Measurements from ENCODE around the gene ADAMTS12.
A peak's percentile ranks its signal among the peaks of the same experiment; 100 is the strongest.
"Not testable (repeated sequence)": the region's sequence is repeated elsewhere in the genome, so short reads cannot be mapped to it uniquely, and the experiment has no call there.

ADAMTS12 gene, protein sequence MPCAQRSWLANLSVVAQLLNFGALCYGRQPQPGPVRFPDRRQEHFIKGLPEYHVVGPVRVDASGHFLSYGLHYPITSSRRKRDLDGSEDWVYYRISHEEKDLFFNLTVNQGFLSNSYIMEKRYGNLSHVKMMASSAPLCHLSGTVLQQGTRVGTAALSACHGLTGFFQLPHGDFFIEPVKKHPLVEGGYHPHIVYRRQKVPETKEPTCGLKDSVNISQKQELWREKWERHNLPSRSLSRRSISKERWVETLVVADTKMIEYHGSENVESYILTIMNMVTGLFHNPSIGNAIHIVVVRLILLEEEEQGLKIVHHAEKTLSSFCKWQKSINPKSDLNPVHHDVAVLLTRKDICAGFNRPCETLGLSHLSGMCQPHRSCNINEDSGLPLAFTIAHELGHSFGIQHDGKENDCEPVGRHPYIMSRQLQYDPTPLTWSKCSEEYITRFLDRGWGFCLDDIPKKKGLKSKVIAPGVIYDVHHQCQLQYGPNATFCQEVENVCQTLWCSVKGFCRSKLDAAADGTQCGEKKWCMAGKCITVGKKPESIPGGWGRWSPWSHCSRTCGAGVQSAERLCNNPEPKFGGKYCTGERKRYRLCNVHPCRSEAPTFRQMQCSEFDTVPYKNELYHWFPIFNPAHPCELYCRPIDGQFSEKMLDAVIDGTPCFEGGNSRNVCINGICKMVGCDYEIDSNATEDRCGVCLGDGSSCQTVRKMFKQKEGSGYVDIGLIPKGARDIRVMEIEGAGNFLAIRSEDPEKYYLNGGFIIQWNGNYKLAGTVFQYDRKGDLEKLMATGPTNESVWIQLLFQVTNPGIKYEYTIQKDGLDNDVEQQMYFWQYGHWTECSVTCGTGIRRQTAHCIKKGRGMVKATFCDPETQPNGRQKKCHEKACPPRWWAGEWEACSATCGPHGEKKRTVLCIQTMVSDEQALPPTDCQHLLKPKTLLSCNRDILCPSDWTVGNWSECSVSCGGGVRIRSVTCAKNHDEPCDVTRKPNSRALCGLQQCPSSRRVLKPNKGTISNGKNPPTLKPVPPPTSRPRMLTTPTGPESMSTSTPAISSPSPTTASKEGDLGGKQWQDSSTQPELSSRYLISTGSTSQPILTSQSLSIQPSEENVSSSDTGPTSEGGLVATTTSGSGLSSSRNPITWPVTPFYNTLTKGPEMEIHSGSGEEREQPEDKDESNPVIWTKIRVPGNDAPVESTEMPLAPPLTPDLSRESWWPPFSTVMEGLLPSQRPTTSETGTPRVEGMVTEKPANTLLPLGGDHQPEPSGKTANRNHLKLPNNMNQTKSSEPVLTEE (N-terminal part only)

DNA sequence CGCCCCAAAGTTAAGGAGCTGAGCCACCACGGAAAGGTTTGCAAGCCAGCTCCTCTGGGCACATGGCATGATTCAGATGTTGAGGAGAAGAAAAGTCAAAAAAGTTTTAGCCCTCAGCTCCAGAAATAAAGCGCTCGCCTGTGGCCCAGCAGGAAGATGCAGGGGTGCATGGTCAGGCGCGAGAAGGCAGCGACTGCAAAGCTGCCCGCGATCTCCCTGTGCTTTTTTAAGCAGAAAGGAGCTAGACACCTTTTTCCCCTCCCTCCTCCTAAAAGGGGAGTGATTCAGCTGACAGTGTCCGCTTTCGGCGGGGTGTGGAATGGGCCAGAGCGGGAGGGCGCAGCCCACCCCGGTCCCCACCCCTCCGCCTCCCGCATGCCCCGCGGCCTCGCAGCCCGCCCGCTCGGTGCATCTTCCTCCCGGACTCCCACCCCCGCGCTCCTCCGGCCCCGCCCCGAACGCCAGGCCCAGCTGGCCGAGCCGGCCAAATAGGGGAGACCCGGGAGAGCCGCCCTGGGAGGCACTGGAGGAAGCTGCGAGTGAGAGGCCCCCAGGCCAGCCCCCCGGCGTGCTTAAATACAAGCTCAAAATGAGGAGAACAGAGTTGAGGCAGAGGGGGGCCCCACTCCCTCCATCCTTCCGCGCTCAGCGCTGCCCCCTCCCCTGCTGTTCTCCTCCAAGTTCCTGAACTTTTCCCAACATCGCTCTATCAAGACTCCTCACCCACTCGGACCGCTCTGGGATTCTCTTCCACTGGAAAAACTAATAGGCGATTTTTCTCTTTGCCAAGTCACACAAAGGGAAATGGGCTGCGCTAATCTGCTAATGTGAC, at the start of gene ADAMTS12:
ADAMTS12 (minus strand) TSS at position 203 of the 832 bp plus-strand sequence; CDS start at position 69, 134 bp downstream.
- DNase-seq (ENCODE audit: low read depth), result no peak

DNA sequence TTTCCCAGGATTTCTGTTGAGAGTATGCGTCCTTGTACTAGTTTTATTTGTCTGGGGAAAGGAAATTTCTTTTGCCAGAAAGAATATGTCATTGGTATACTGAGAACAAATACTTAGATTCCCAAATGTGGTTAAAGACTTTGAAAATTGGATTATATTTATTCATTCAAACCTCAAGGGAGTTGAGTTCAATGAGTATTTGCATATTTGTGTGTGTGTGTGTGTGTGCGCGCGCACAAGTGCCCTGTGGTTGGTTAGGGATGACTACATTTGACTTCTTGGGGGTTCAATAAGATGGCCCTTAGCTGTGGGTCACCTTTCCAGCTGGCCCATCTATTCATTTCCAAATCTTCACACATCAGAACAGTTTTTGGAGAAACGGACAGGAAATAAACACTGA, 49.3 kb upstream of the ADAMTS12 start:
- DNase-seq (ENCODE audit: low read depth), result no peak

DNA sequence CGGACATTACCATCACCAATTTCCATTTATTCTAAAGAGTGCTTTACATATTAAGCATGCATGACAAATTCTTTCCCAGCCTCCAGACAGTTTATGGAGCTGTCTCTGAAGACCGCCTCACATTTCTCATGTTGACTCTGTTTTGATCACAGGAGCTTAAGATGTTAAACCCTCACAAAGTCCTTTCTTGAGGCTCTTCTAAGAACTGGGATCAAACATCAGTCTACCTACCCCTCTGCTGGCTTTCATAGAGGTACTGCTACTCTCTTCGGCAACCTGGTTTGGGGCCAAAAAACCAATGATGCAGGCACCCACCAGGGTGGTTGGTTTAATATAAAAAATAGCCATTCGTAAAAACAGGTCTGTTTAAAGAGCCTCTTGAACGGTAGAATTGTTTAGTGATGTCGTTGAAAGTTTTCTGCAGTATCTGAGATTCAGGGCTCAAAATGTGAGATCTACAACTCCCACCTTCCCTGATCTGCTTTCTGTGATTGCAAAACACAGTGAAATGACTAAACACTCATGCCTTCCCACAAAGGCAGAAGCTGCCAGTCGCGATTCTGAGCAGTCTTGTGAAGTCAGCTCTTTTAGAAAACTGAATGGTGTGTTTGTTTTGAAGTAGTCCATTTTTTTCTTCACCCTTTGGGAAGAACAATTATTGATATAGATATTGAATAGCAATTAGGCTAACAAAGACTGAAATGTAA, 47.9 kb upstream of the ADAMTS12 start:
- no peak for DNase-seq (ENCODE audit: low read depth)

DNA sequence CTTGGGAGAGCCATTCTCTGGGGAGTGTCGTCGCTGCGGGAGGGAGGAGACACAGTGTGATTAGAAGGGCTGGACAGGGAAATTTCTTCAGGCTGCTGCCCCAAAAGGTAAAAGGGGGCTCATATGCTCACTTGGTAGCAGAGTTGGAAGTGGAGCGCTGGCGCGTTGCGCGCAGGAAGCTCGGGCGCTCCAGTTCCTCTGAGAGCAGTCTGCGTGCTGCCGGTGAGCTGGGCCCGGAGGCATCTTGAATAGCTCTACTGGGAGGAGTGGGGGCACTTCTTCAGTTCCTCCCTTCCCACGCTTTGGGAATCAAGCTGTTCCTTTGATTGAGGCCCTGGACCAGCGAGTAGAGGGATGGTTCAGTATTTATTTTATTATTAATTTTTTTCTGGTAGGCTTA, 47.1 kb upstream of the ADAMTS12 start:
- no peak for DNase-seq (ENCODE audit: low read depth)

DNA sequence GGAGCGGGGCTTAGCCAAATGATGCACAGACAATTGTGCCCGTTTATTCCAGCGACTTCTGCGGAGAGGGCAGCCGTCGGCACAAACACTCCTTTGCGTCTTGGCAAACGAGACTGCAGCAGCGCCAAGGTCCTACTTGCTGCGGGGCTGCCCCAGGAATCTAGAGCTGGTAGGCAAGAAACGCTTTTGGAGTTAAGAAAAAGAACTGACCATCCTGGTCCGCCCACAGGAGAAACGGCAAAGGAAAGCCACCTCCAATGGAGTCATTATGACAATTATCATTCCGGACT, 46.7 kb upstream of the ADAMTS12 start:
- no peak for DNase-seq (ENCODE audit: low read depth)

DNA sequence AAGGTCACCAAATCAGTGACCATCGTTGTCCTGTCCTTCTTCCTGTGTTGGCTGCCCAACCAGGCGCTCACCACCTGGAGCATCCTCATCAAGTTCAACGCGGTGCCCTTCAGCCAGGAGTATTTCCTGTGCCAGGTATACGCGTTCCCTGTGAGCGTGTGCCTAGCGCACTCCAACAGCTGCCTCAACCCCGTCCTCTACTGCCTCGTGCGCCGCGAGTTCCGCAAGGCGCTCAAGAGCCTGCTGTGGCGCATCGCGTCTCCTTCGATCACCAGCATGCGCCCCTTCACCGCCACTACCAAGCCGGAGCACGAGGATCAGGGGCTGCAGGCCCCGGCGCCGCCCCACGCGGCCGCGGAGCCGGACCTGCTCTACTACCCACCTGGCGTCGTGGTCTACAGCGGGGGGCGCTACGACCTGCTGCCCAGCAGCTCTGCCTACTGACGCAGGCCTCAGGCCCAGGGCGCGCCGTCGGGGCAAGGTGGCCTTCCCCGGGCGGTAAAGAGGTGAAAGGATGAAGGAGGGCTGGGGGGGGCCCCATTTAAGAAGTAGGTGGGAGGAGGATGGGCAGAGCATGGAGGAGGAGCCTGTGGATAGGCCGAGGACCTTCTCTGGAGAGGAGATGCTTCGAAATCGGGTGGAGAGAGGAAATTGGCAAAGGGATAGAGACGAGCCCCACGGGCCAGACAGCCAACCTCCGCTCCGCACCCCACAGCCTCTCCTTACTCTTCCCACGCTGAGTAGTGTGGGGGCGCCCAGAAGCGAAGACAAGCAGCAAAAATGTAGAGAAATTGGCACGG, 46.1 kb upstream of the ADAMTS12 start:
- no peak for DNase-seq (ENCODE audit: low read depth)

DNA sequence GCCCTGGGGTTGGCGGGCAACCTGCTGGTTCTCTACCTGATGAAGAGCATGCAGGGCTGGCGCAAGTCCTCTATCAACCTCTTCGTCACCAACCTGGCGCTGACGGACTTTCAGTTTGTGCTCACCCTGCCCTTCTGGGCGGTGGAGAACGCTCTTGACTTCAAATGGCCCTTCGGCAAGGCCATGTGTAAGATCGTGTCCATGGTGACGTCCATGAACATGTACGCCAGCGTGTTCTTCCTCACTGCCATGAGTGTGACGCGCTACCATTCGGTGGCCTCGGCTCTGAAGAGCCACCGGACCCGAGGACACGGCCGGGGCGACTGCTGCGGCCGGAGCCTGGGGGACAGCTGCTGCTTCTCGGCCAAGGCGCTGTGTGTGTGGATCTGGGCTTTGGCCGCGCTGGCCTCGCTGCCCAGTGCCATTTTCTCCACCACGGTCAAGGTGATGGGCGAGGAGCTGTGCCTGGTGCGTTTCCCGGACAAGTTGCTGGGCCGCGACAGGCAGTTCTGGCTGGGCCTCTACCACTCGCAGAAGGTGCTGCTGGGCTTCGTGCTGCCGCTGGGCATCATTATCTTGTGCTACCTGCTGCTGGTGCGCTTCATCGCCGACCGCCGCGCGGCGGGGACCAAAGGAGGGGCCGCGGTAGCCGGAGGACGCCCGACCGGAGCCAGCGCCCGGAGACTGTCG, 45.4 kb upstream of the ADAMTS12 start:
- DNase-seq (ENCODE audit: low read depth), result no peak

DNA sequence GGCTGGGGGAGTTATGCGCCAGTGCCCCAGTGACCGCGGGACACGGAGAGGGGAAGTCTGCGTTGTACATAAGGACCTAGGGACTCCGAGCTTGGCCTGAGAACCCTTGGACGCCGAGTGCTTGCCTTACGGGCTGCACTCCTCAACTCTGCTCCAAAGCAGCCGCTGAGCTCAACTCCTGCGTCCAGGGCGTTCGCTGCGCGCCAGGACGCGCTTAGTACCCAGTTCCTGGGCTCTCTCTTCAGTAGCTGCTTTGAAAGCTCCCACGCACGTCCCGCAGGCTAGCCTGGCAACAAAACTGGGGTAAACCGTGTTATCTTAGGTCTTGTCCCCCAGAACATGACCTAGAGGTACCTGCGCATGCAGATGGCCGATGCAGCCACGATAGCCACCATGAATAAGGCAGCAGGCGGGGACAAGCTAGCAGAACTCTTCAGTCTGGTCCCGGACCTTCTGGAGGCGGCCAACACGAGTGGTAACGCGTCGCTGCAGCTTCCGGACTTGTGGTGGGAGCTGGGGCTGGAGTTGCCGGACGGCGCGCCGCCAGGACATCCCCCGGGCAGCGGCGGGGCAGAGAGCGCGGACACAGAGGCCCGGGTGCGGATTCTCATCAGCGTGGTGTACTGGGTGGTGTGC, 44.7 kb upstream of the ADAMTS12 start, which contains the start of gene RXFP3:
RXFP3 (plus strand) TSS at position 6 of the 636 bp plus-strand sequence; CDS start at position 361, 355 bp downstream.
- DNase-seq (ENCODE audit: low read depth), result no peak

DNA sequence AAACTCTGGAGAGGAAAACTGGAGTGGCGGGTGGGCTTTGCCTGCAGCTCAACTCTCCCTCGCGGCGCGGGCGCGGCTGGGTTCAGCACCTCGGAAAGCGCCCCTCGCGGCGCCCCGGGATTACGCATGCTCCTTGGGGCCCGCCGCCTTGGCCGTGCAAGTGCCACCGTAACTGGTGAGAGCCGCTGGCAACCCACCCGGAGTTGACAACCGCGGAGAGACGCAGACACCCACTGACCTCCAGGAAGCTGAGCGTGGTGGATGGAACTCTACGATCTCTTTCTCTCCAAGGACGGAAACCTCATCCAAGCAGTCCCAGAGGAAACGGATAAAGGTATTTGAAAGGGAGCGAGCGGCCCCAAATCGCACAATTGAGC, 44.2 kb upstream of the ADAMTS12 start:
- DNase-seq (ENCODE audit: low read depth), result peak; percentile 26

DNA sequence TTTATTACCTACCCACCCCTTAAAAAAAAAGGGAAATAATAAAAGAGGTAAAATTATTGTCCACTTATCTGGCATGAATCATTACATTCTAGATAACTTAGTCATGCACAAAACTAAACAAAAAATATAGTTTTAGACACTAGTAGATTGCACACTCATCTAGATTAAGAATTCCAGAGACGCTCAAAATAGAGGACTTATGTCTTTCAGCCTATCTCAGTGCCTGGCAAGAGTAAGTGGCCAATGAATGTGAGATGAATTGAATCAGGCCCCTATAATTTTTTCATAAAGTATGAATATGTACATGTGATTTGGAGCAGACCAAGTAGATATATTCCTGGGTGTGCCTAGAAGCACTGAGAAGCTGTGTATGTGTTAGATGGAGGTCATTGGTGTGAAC, 42.4 kb upstream of the ADAMTS12 start:
- DNase-seq (ENCODE audit: low read depth), result no peak

DNA sequence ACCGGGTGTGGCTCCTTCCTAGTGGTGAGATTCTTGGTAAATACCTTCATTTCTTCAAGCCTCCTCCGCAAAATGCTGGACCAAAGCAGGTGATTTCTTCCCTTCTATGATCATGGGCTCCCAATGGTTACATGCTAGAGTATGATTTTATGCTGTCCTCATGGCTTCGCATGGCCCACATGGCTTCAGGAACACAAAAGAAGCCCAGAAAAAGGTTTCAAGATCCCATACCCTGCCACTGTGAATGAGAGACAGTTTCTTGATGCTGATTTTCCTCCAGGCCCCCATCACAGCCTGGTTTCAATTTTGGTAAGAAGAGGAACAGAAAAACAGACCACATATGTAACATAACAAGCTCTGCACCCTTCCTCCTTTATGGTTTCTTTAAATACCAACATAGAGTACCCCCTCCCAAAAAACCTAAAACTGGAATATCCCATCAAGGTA, 42.0 kb upstream of the ADAMTS12 start:
- DNase-seq (ENCODE audit: low read depth), result no peak

DNA sequence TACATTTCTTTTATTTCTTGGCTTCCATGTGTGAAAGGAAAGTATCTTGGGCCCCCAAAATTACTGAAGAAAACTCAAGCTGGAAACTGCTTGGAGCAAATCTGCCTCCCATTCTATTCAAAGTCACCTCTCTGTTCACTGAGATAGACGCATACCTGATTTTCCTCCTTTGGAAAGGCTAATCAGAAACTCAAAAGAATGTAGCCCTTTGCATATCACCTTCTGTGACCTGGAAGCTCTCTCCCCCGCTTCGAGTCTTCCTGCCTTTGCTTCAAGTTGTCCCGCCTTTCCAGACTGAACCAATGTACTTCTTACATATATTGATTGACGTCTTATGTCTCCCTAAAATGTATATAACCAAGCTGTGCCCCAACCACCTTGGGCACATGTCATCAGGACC, 39.3 kb upstream of the ADAMTS12 start:
- DNase-seq (ENCODE audit: low read depth), result no peak

DNA sequence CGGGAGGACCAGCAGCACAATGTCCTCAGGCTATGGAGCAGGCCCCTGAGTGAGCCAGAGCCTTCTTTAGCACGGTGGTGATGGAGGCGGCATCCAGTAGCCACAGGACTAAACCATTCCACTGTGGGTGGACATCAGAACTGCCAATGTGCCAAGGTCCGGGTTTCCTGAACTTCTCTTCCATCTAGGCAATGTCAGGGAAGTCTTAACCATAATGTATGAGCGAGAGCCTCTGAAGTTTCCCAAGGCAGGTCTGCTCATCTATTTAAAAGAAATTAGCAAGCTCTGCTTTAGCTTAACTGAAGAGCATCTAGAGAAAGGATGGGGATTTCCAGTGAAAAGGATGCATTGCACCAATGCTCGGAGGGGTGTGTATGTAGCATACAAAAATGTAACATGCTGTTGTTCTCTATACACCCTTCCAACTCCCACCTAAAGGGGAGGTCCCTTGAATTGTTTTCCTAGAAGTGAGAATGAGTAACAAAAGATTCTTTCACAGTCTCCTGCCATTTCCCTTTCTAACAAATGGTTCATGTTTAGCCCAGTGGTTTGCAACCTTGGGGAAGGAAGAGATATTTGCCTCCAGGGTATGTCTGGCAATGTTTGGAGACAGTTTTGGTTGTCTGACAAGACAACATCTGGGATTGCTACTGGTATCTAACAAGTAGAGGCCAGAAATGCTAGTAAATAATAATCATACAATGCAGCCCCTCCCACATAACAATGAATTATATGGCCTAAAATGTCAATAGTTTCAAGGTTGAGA, 38.3 kb upstream of the ADAMTS12 start:
- DNase-seq (ENCODE audit: low read depth), result no peak

DNA sequence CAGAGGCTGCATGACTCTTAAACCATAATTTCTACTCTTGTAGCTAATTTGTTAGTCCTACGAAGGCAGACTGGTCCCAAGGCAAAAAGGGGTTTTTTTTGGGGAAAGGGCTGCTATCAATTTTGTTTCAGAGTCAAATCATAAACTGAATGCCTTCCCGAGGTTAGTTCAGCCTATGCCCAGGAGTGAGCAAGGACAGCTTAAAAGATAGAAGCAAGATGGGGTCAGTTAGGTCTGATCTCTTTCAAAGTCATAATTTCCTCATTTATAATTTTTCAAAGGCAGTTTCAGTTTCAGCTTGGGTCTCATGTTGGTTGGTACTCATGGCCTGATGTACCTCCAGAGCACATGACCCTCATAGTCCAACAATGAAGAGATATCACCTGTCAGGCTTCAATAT, 36.5 kb upstream of the ADAMTS12 start:
- no peak for DNase-seq (ENCODE audit: low read depth)

DNA sequence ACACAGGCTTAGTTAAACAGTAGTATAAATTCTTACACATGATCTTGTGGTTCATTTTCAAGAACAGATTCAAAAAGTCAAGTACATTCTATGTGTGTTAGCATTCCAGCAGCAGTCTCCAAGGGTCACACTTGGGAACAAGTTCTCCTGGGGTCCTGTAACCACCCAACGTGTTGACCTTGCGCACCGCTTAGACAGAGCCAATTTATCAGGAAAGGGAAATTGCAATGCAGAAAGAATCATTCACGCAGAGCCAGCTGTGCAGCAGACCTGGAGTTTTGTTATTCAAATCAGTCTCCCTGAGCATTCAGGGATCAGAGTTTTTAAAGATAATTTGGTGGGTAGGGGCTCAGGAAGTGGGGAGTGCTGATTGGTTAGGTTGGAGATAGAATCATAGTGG, 35.9 kb upstream of the ADAMTS12 start:
- DNase-seq (ENCODE audit: low read depth), result no peak

DNA sequence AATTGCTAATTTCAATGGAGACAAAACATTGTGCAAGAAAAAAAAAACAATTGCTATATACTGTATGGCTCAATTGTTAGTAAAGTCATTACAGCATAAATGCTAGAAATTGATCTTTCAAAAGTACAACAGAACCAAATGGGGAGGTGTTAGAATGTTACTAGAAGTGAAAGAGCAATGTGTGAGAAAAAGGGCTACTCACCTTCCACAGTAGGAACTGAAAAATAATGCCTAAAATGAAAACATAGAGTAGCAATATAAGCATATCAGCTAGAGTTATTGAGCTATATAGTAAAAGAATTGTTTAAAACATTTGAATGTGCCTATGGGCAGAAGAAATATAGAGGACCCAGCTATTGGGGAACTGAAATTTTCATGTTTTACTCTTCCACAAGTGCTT, 33.5 kb upstream of the ADAMTS12 start:
- DNase-seq (ENCODE audit: low read depth), result no peak

DNA sequence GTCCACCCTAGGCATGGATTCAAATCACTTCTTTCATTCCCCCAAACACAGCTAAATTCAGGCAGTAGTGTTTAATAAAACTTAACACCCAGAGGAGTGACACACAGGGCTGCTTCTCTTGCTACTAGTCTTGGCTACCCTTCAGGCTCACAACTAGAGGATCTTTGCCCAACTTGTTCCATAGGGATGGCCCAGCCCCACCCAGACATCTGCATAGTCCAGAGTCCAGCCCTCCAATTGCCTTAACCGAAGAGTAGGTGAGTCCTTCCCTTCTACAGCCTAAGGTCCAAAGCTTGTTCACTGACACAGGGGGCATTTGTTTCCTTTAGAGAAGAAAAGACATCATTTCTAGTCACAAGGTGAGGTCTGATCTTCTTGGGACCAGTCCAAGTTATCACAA, 29.2 kb upstream of the ADAMTS12 start:
- no peak for DNase-seq (ENCODE audit: low read depth)

DNA sequence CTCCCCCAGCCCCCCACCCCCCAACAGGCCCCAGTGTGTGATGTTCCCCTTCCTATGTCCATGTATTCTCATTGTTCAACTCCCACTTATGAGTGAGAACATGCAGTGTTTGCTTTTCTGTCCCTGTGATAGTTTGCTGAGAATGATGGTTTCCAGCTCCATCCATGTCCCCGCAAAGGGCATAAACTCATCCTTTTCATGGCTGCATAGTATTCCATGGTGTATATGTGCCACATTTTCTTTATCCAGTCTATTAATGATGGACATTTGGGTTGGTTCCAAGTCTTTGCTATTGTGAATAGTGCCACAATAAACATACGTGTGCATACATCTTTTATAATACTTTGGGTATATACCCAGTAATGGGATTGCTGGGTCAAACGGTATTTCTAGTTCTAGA, 23.1 kb upstream of the ADAMTS12 start:
- DNase-seq (ENCODE audit: low read depth), result not testable (repeated sequence)

Measured in stimulated activated CD8-positive, alpha-beta memory T cell treated with anti-CD3 and anti-CD28 coated beads, Interleukin-15, amount 100 ng/mL, for 24 hours (primary cell).